Natural killer cell (primary cell): ENCODE results near the gene COPZ2. TPM values are rescaled to one million over a fixed set of nuclear protein-coding genes. Genes with fewer than 3 reads are reported as not detected.
"Not testable (repeated sequence)": the region's sequence is repeated elsewhere in the genome, so short reads cannot be mapped to it uniquely, and the experiment has no call there.

Experiments used
- ATAC-seq, 3 donors: fragments of 150-1000 bp in 2 of 3; fragments of 200-7000 bp in 1 of 3; cut with Tn5 transposase; 1 replicate in 1 of 3; 2 replicates in 2 of 3; pipeline ENCODE4 v1.10.0; 2021; ENCODE audit warnings: mild to moderate bottlenecking in 2 of 3, moderate library complexity in 2 of 3
- DNase-seq, 2 donors: peaks; one replicate each; pipeline versions ENCODE4 v3.0.0 to v3.0.0-alpha.2; 2013 to 2021; ENCODE audit warnings: mixed read lengths in 1 of 2
- H3K27ac ChIP-seq: one replicate; pipeline ENCODE4 v1.5.1; 2013; ENCODE audit warnings: mild to moderate bottlenecking, low read length
- H3K27me3 ChIP-seq: one replicate; pipeline ENCODE4 v1.6.1; 2013; ENCODE audit warnings: low read length; ENCODE audit not compliant: control insufficient read depth, insufficient read depth
- H3K36me3 ChIP-seq: one replicate; pipeline ENCODE4 v1.6.1; 2013; ENCODE audit warnings: low read length; ENCODE audit not compliant: control insufficient read depth, insufficient read depth
- H3K4me1 ChIP-seq: one replicate; pipeline ENCODE4 v1.6.1; 2013; ENCODE audit warnings: low read length; ENCODE audit not compliant: control insufficient read depth, insufficient read depth
- H3K4me3 ChIP-seq: one replicate; pipeline ENCODE4 v1.5.1; 2013; ENCODE audit warnings: low read length
- H3K9me3 ChIP-seq: one replicate; pipeline ENCODE4 v1.6.1; 2013; ENCODE audit warnings: low read length; ENCODE audit not compliant: control insufficient read depth, insufficient read depth
- H3K27ac Mint-ChIP-seq, 2 donors: one replicate each; pipeline ENCODE4 v1.8.0; 2022; ENCODE audit warnings: mild to moderate bottlenecking in 2 of 2, mixed read lengths in 2 of 2, moderate library complexity in 1 of 2
- H3K27me3 Mint-ChIP-seq, 2 donors: one replicate each; pipeline ENCODE4 v1.8.0; 2022; ENCODE audit warnings: low read depth in 2 of 2, mixed read lengths in 2 of 2
- H3K36me3 Mint-ChIP-seq: one replicate; pipeline ENCODE4 v1.8.0; 2022; ENCODE audit warnings: mixed read lengths
- H3K4me1 Mint-ChIP-seq, 2 donors: one replicate each; pipeline ENCODE4 v1.8.0; 2022; ENCODE audit warnings: mixed read lengths in 2 of 2
- H3K4me3 Mint-ChIP-seq: one replicate; pipeline ENCODE4 v1.8.0; 2022; ENCODE audit warnings: mild to moderate bottlenecking, moderate library complexity, mixed read lengths
- H3K9me3 Mint-ChIP-seq, 2 donors: one replicate each; pipeline ENCODE4 v1.8.0; 2022; ENCODE audit warnings: mixed read lengths in 2 of 2
- WGBS: methylation state at CpG from one replicate; pipeline ENCODE4 v1.1.7; 2013; ENCODE audit warnings: missing lambda C conversion rate; ENCODE audit not compliant: insufficient coverage; 5-methylcytosine and 5-hydroxymethylcytosine counted together
- intact Hi-C: fragments of 100-400 bp; cut with micrococcal nuclease; formaldehyde crosslinking; loops from one replicate; pipeline ENCODE4 v1.14.2; 2022
- total RNA-seq, 4 donors: library from RNA; stranded (reverse); fragments of 120-200 nt in 1 of 4; gene quantifications; one replicate each; pipeline versions ENCODE4 v1.2.3 to v1.2.4, GENCODE V29; 2013 to 2022
- TF ChIP-seq, protein P1 (sequence below): fragments of 200-600 bp; IDR thresholded peaks from one replicate; pipeline ENCODE4 v1.8.0; 2022; ENCODE audit warnings: antibody characterized with exemption

Gene COPZ2, protein sequence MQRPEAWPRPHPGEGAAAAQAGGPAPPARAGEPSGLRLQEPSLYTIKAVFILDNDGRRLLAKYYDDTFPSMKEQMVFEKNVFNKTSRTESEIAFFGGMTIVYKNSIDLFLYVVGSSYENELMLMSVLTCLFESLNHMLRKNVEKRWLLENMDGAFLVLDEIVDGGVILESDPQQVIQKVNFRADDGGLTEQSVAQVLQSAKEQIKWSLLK
- 10 to 100 TPM; 15.9 to 19.1 (median 16.5) TPM for total RNA-seq
- 9.3 TPM for total RNA-seq (2013)

DNA sequence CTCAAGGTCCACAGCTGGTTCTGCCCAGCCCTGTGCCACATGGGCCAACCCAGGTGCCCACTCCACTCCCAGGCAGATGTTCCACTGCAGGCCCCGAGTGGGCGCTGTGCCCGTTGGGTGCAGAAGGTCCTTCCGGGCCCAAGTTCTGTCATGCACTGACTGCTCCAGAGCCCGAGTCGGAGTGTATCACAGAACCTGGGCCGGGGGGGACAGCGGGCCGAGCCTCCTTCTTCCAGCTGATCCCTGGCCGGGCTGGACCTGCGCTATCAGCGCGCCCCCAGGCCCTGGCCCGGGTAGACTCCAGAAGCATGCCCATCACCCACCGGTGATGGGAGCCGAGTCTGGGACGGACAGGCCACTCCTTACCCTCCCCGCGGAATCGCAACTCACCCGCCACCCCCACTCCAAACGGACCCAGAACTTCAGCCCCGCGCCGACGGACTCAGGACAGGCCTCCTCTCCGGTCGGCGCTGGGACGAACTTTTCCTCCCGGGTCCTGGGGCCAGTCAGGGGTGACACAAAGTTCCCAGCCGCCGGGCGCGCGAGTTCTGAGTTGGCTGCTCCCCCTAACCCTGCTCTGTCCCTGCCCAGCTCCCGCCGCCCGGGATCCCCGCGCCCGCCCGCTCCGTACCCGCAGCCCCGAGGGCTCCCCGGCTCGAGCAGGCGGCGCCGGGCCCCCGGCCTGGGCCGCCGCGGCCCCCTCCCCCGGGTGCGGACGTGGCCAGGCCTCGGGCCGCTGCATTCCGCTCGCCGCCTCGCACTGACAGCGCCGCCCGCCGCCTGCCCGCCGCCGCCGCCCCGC is at the start of gene COPZ2:
COPZ2 (minus strand) TSS at position 762 of the 802 bp plus-strand sequence; CDS start at position 742, 20 bp downstream.
- Mint-ChIP-seq H3K36me3 (no peaks in the 10 kb centered on the region), H3K27me3 (peaks cover 0 to 17% of the 10 kb centered on the region in 2 donors), H3K27ac (peak within 1 kb of the TSS; percentile 50 to 82), H3K4me1 (peaks cover 9 to 10% of the 10 kb centered on the region in 2 donors), H3K9me3 (no peaks in the 10 kb centered on the region), H3K4me3 (peak within 1 kb of the TSS; percentile 94)
- Histone ChIP-seq H3K4me1 (peaks cover 14% of the 10 kb centered on the region), H3K27ac (no peak within 1 kb of the TSS), H3K36me3 (no peaks in the 10 kb centered on the region), H3K27me3 (peaks cover 4% of the 10 kb centered on the region), H3K4me3 (peak within 1 kb of the TSS; percentile 84), H3K9me3 (no peaks in the 10 kb centered on the region)
- intact Hi-C loops, result loop anchor here (1.0 kb wide), 2 partner anchors 11 to 37 kb away; partner anchors contain the start of gene NFE2L1
- peak; percentile 67 to 83 for DNase-seq
- TF ChIP-seq, protein P1, sequence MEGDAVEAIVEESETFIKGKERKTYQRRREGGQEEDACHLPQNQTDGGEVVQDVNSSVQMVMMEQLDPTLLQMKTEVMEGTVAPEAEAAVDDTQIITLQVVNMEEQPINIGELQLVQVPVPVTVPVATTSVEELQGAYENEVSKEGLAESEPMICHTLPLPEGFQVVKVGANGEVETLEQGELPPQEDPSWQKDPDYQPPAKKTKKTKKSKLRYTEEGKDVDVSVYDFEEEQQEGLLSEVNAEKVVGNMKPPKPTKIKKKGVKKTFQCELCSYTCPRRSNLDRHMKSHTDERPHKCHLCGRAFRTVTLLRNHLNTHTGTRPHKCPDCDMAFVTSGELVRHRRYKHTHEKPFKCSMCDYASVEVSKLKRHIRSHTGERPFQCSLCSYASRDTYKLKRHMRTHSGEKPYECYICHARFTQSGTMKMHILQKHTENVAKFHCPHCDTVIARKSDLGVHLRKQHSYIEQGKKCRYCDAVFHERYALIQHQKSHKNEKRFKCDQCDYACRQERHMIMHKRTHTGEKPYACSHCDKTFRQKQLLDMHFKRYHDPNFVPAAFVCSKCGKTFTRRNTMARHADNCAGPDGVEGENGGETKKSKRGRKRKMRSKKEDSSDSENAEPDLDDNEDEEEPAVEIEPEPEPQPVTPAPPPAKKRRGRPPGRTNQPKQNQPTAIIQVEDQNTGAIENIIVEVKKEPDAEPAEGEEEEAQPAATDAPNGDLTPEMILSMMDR, result peak; percentile 89
- ATAC-seq, result peak; percentile 92 to 97 (median 96)
- 2% methylated on average over 73 of the region's 73 CpGs for WGBS

DNA sequence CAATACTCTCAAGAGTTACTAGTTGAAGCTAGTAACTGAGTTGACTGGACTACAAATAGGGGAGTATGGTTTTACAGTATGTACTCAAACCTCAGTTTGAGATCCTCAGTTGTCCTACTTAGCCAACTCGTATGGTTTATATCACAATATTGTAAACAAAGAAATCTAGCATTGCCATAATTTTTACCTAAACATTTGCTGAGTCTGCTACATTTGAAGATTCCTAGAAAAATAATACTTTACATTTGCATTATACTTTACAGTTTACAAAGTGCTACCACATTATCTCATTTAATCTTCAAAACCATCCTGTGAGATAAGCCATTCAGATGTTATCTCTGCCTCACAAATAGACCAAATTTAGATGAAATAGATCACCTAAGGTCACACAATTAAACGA is 47.3 kb upstream of the COPZ2 start:
- Histone ChIP-seq H3K9me3 (no peaks in the 10 kb centered on the region), H3K4me3 (no peak overlapping the region), H3K4me1 (no peaks in the 10 kb centered on the region), H3K36me3 (no peaks in the 10 kb centered on the region), H3K27ac (no peak overlapping the region), H3K27me3 (no peaks in the 10 kb centered on the region)
- intact Hi-C loops, result loop anchor here (5.0 kb wide), 1 partner anchor 537 kb away; no protein-coding TSS in a partner anchor
- Mint-ChIP-seq H3K27ac (no peak overlapping the region), H3K27me3 (no peaks in the 10 kb centered on the region), H3K9me3 (no peaks in the 10 kb centered on the region), H3K36me3 (no peaks in the 10 kb centered on the region), H3K4me1 (peaks cover 0 to 5% of the 10 kb centered on the region in 2 donors), H3K4me3 (no peak overlapping the region)
- no peak for DNase-seq
- ATAC-seq, result no peak
- TF ChIP-seq, protein P1, result no peak
- WGBS, result 80% methylated on average over 2 of the region's 2 CpGs

DNA sequence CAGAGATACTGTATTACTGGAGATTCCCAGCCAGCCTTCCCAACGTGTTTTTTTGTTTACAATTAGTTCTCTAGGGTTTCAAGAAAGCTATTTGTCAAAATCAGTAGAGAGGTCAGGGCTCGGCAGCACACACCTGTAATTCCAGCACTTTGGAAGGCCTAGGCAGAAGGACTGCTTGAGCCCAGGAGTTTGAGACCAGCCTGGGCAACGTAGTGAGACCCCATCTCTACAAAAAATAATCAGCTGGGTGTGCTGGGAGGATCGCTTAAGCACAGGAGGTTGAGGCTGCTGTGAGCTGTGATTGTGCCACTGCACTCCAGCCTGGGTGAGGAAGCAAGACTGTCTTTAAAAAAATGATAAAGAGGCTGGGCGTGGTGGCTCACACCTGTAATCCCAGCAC is 44.3 kb upstream of the COPZ2 start:
- no peaks in the 10 kb centered on the region for H3K27me3 ChIP-seq
- no peaks in the 10 kb centered on the region for H3K9me3 Mint-ChIP-seq
- DNase-seq (no peak), ATAC-seq (no peak)
- H3K27ac Mint-ChIP-seq, result no peak overlapping the region
- TF ChIP-seq, protein P1, result no peak
- no peaks in the 10 kb centered on the region for H3K36me3 Mint-ChIP-seq
- no peak overlapping the region for H3K27ac ChIP-seq
- H3K4me1 Mint-ChIP-seq, result peaks cover 0 to 5% of the 10 kb centered on the region in 2 donors
- H3K4me3 ChIP-seq, result no peak overlapping the region
- 91% methylated on average over 5 of the region's 5 CpGs for WGBS
- no peaks in the 10 kb centered on the region for H3K27me3 Mint-ChIP-seq
- H3K36me3 ChIP-seq, result peaks cover under 1% of the 10 kb centered on the region
- intact Hi-C loops, result loop anchor here (5.0 kb wide), 1 partner anchor 540 kb away; no protein-coding TSS in a partner anchor
- H3K4me3 Mint-ChIP-seq, result no peak overlapping the region
- H3K4me1 ChIP-seq, result no peaks in the 10 kb centered on the region
- no peaks in the 10 kb centered on the region for H3K9me3 ChIP-seq

DNA sequence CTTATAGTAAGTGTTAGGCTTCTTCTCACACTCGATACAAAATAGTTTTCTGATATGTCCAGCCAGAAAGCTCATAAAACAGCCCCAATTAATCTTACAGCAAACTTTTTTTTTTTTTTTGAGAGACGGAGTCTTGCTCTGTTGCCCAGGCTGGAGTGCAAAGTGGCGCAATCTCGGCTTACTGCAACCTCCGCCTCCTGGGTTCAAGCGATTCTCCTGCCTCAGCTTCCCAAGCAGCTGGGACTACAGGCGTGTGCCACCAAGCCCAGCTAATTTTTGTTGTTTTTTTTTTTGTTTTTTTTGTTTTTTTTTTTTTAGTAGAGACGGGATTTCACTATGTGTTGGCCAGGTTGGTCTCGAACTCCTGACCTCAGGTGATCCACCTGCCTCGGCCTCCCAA is 39.6 kb upstream of the COPZ2 start:
- H3K4me1 Mint-ChIP-seq, DNase-seq, ATAC-seq, H3K4me1 ChIP-seq, H3K9me3 ChIP-seq, H3K9me3 Mint-ChIP-seq, H3K27ac Mint-ChIP-seq, H3K27ac ChIP-seq, H3K27me3 ChIP-seq, H3K4me3 ChIP-seq, H3K27me3 Mint-ChIP-seq, H3K4me3 Mint-ChIP-seq, H3K36me3 Mint-ChIP-seq: not testable (repeated sequence)
- H3K36me3 ChIP-seq, result peaks cover 19% of the 10 kb centered on the region
- intact Hi-C loops, result loop anchor here (10.0 kb wide), 1 partner anchor 132 kb away; the partner anchor contains the start of gene PNPO
- 97% methylated on average over 9 of the region's 10 CpGs for WGBS
